SK-N-SH (cell line): ENCODE measurements around the gene FLT3LG. TPM values are rescaled to one million over a fixed set of nuclear protein-coding genes. Genes with fewer than 3 reads are reported as not detected.

Source experiments
- CTCF ChIA-PET: fragments of 300-600, 350-600 bp; formaldehyde crosslinking; extraction: SDS; loops from one replicate; lab custom pipeline; 2021; lab: Yijun Ruan, JAX
- POLR2A ChIA-PET: fragments of 350-600 bp; sonication (Branson Sonifier 250); formaldehyde crosslinking; extraction: SDS; loops from one replicate; lab custom pipeline; 2020; ENCODE audit warnings: antibody characterized with exemption, inconsistent platforms; lab: Yijun Ruan, JAX
- DNase-seq: peaks from one replicate; pipeline ENCODE4 v3.0.0; 2012
- H2AFZ ChIP-seq: fragments of 200-600 bp; sonication (generic); 2 replicates; pipeline ENCODE4 v1.8.1; 2016; ENCODE audit warnings: antibody characterized with exemption, mild to moderate bottlenecking, low read depth
- H3F3A ChIP-seq: fragments of 200-600 bp; sonication (generic); replicated peaks from 2 replicates; pipeline ENCODE3; 2016; ENCODE audit warnings: antibody characterized with exemption, mild to moderate bottlenecking; ENCODE audit not compliant: insufficient read depth
- H3K27ac ChIP-seq, 2 experiments: fragments of 200-500 bp in 1 of 2; fragments of 200-600 bp in 1 of 2; sonication (Bioruptor generic) in 1 of 2; sonication (generic), shearing (Covaris generic) in 1 of 2; 2 replicates each; pipeline versions ENCODE4 v1.5.1 to v1.6.1; 2014 to 2016; ENCODE audit warnings: low read depth in 2 of 2, inconsistent platforms in 1 of 2, low read length in 1 of 2, mild to moderate bottlenecking in 1 of 2, mixed read lengths in 1 of 2
- H3K27me3 ChIP-seq: fragments of 200-600 bp; sonication (generic), shearing (Covaris generic); 2 replicates; pipeline ENCODE4 v1.6.1; 2016; ENCODE audit warnings: mixed run types; ENCODE audit not compliant: insufficient read depth
- H3K36me3 ChIP-seq, 2 experiments: fragments of 200-500 bp in 1 of 2; fragments of 200-600 bp in 1 of 2; sonication (Bioruptor generic) in 1 of 2; sonication (generic) in 1 of 2; replicated peaks in 1 of 2; 2 replicates each; pipeline versions ENCODE3 to v1.5.1; 2014 to 2016; ENCODE audit warnings: low read length in 1 of 2, mild to moderate bottlenecking in 1 of 2; ENCODE audit not compliant: insufficient read depth in 2 of 2, control insufficient read depth in 1 of 2
- H3K4me1 ChIP-seq, 2 experiments: fragments of 200-500 bp in 1 of 2; fragments of 200-600 bp in 1 of 2; sonication (Bioruptor generic) in 1 of 2; sonication (generic), shearing (Covaris generic) in 1 of 2; 2 replicates each; pipeline versions ENCODE4 v1.5.1 to v1.6.1; 2014 to 2016; ENCODE audit warnings: low read depth in 1 of 2, low read length in 1 of 2, mixed run types in 1 of 2; ENCODE audit not compliant: insufficient read depth in 2 of 2, control insufficient read depth in 1 of 2
- H3K4me2 ChIP-seq: fragments of 200-600 bp; sonication (generic), shearing (Covaris generic); 2 replicates; pipeline ENCODE4 v1.6.1; 2017; ENCODE audit warnings: mixed run types
- H3K4me3 ChIP-seq, 2 experiments: fragments of 200-500 bp in 1 of 2; fragments of 200-600 bp in 1 of 2; sonication (Bioruptor generic) in 1 of 2; sonication (generic), shearing (Covaris generic) in 1 of 2; 2 replicates each; pipeline versions ENCODE4 v1.5.1 to v1.8.1; 2014 to 2016; ENCODE audit warnings: low read depth in 2 of 2, inconsistent platforms in 1 of 2, low read length in 1 of 2, mild to moderate bottlenecking in 1 of 2, mixed read lengths in 1 of 2, moderate library complexity in 1 of 2
- H3K79me2 ChIP-seq: fragments of 200-600 bp; sonication (generic); 2 replicates; pipeline ENCODE4 v1.8.1; 2017; ENCODE audit warnings: mild to moderate bottlenecking; ENCODE audit not compliant: insufficient read depth
- H3K9ac ChIP-seq: fragments of 200-600 bp; sonication (generic); 2 replicates; pipeline ENCODE4 v1.6.1; 2017; ENCODE audit warnings: mixed run types
- H3K9me2 ChIP-seq: fragments of 200-600 bp; sonication (generic); 2 replicates; pipeline ENCODE4 v1.6.1; 2017; ENCODE audit warnings: mixed run types
- H3K9me3 ChIP-seq: fragments of 200-600 bp; sonication (generic); 2 replicates; pipeline ENCODE4 v1.6.1; 2017; ENCODE audit warnings: mixed run types, mild to moderate bottlenecking, moderate library complexity
- H4K20me1 ChIP-seq: fragments of 200-600 bp; sonication (generic); 2 replicates; pipeline ENCODE4 v1.6.1; 2017; ENCODE audit warnings: mild to moderate bottlenecking, mixed run types; ENCODE audit not compliant: insufficient read depth
- CTCF ChIP-seq: fragments of 200-600 bp; sonication (generic); IDR thresholded peaks from 2 replicates; pipeline ENCODE4 v1.6.1; 2017; ENCODE audit warnings: antibody characterized with exemption, mild to moderate bottlenecking, moderate library complexity
- EP300 ChIP-seq, 2 experiments: IDR thresholded peaks; 2 replicates each; pipeline versions ENCODE4 v1.4.0 to v1.6.1; 2012; ENCODE audit warnings: borderline replicate concordance in 1 of 2, low read depth in 1 of 2, low read length in 1 of 2
- EZH2phosphoT487 ChIP-seq: fragments of 200-600 bp; sonication (generic); IDR thresholded peaks from 2 replicates; pipeline ENCODE4 v1.6.1; 2017; ENCODE audit warnings: low read depth, mixed run types, mild to moderate bottlenecking, antibody characterized with exemption, moderate library complexity, borderline replicate concordance
- FOSL2 ChIP-seq: IDR thresholded peaks from 2 replicates; pipeline ENCODE4 v1.4.0; 2012; ENCODE audit warnings: low read depth, mild to moderate bottlenecking, moderate library complexity, borderline replicate concordance
- FOXM1 ChIP-seq: IDR thresholded peaks from 2 replicates; pipeline ENCODE4 v1.4.0; 2012; ENCODE audit warnings: low read depth, mild to moderate bottlenecking
- GABPA ChIP-seq: IDR thresholded peaks from 2 replicates; pipeline ENCODE4 v1.4.0; 2012; ENCODE audit warnings: low read depth, mild to moderate bottlenecking
- IRF3 ChIP-seq: fragments of 150-350 bp; IDR thresholded peaks from 2 replicates; pipeline ENCODE4 v1.6.1; 2016; ENCODE audit warnings: mild to moderate bottlenecking, low read depth, low read length
- MXI1 ChIP-seq: IDR thresholded peaks from 2 replicates; pipeline ENCODE4 v1.6.1; 2012; ENCODE audit warnings: mild to moderate bottlenecking, low read depth, low read length, improper control_type of control experiment
- NRF1 ChIP-seq: IDR thresholded peaks from 2 replicates; pipeline ENCODE4 v1.6.1; 2012; ENCODE audit warnings: low read depth, mild to moderate bottlenecking, low read length
- PBX3 ChIP-seq: IDR thresholded peaks from 2 replicates; pipeline ENCODE4; 2012
- RCOR1 ChIP-seq: fragments of 150-350 bp; IDR thresholded peaks from 2 replicates; pipeline ENCODE4 v1.6.1; 2017; ENCODE audit warnings: antibody characterized with exemption, low read length
- REST ChIP-seq: IDR thresholded peaks from 2 replicates; pipeline ENCODE4 v1.6.1; 2012; ENCODE audit warnings: mild to moderate bottlenecking, low read depth, low read length, moderate library complexity
- ZBTB33 ChIP-seq: IDR thresholded peaks from 2 replicates; pipeline ENCODE4 v1.4.0; 2012; ENCODE audit warnings: low read depth, borderline replicate concordance
- WGBS: methylation state at CpG from one replicate; pipeline ENCODE4 v1.1.6; 2017; ENCODE audit warnings: low lambda C conversion rate; 5-methylcytosine and 5-hydroxymethylcytosine counted together
- polyA plus RNA-seq, 3 experiments: library from polyadenylated mRNA; depleted of rRNA; stranded (reverse); fragments of >200 nt; gene quantifications; 2 replicates each; pipeline ENCODE4 v1.2.3, GENCODE V29; 2012

Gene FLT3LG
- polyA plus RNA-seq, 1 of the 3 experiments (the other 2 are of a cell fraction) = 6.4 TPM

- TF ChIP-seq ZBTB33 (no peak), RCOR1 (no peak; the same call in 1 of the 2 replicates), NRF1 (no peak), EP300 (IDR thresholded peaks at IDR 0.05; ENCODE audit: borderline replicate concordance in 1 of 2, low read depth in 1 of 2, low read length in 1 of 2) (no peak), PBX3 (no peak)
Observed at GRCh38 chr19:49473868-49474541, at the start of gene FLT3LG (continued).

- 11% methylated on average over 7 of the region's 7 CpGs for WGBS
- POLR2A ChIA-PET = no interaction called here
Observed at GRCh38 chr19:49425178-49425577, 48.8 kb upstream of the FLT3LG start, which contains the start of gene GFY. TSS of gene GFY (plus strand) at chr19:49425388. CDS start at chr19:49426431, 1,043 bp downstream.

More at GRCh38 chr19:49425178-49425577, 48.8 kb upstream of the FLT3LG start, which contains the start of gene GFY:
- no peak within 1 kb of the TSS for H3K4me3 ChIP-seq
- H3K27me3 ChIP-seq = peaks cover 99% of the 10 kb centered on the region
- DNase-seq = no peak
- no peak within 1 kb of the TSS for H2AFZ ChIP-seq
- H3K9me3 ChIP-seq = no peaks in the 10 kb centered on the region
- no peak within 1 kb of the TSS for H3K9ac ChIP-seq
- CTCF ChIA-PET = interaction anchor here (0.7 to 6.2 kb wide), 2 partner anchors 34 to 327 kb away, joined by 3 to 51 read pairs; no protein-coding TSS in a partner anchor
- no peaks in the 10 kb centered on the region for H3K36me3 ChIP-seq
- no peaks in the 10 kb centered on the region for H4K20me1 ChIP-seq
- no peak within 1 kb of the TSS for H3K4me2 ChIP-seq
- no peaks in the 10 kb centered on the region for H3K79me2 ChIP-seq
- H3K9me2 ChIP-seq = no peaks in the 10 kb centered on the region
- no peak within 1 kb of the TSS for H3K27ac ChIP-seq
- peaks cover 0 to 8% of the 10 kb centered on the region in 2 experiments; a peak in 2 of 4 replicates for H3K4me1 ChIP-seq
- H3F3A ChIP-seq = peaks cover 17% of the 10 kb centered on the region
- no peak for TF ChIP-seq FOSL2
- no peak for TF ChIP-seq PBX3
- no peak for TF ChIP-seq IRF3
- no peak for TF ChIP-seq MXI1
- no peak for TF ChIP-seq RCOR1
- TF ChIP-seq CTCF = no peak
- no peak for TF ChIP-seq REST
- TF ChIP-seq GABPA = no peak
- TF ChIP-seq NRF1 = no peak
- no peak for TF ChIP-seq EZH2phosphoT487
- TF ChIP-seq ZBTB33 = no peak
- TF ChIP-seq FOXM1 = no peak
